GM10847 (cell line): Measurements from ENCODE around the gene ID3.

ENCODE experiments used
- POLR2A ChIP-seq: IDR thresholded peaks from 2 replicates; pipeline ENCODE4 v1.6.1; 2011; ENCODE audit not compliant: insufficient read length; ENCODE audit errors: extremely low read depth

Gene ID3

GRCh38 chr1:23593042-23593521 lies 33.8 kb upstream of the ID3 start:
- TF ChIP-seq POLR2A: no peak

GRCh38 chr1:23592209-23592892 lies 33.0 kb upstream of the ID3 start:
- TF ChIP-seq POLR2A: no peak

- TF ChIP-seq POLR2A: no peak
These were observed 32.3 kb upstream of the ID3 start for GRCh38 chr1:23591460-23592208.

- TF ChIP-seq POLR2A: no peak
These were observed 30.9 kb upstream of the ID3 start for GRCh38 chr1:23590058-23590783.

- TF ChIP-seq POLR2A: no peak
These were observed 30.3 kb upstream of the ID3 start for GRCh38 chr1:23589585-23589986.

- TF ChIP-seq POLR2A: no peak
These were observed 29.6 kb upstream of the ID3 start for GRCh38 chr1:23588749-23589548.

- no peak for TF ChIP-seq POLR2A
These were observed 26.2 kb upstream of the ID3 start for GRCh38 chr1:23585321-23586022.

- no peak for TF ChIP-seq POLR2A
These were observed 23.5 kb upstream of the ID3 start for GRCh38 chr1:23582820-23583219.

- TF ChIP-seq POLR2A: no peak
These were observed 21.9 kb upstream of the ID3 start for GRCh38 chr1:23581219-23581618.

GRCh38 chr1:23578997-23579363 lies 19.7 kb upstream of the ID3 start:
- TF ChIP-seq POLR2A: no peak

GRCh38 chr1:23578311-23578996 lies 19.2 kb upstream of the ID3 start:
- TF ChIP-seq POLR2A: no peak

GRCh38 chr1:23577056-23578004 lies 18.0 kb upstream of the ID3 start:
- no peak for TF ChIP-seq POLR2A
